GM18517 (cell line): ENCODE measurements around the gene CEP57L1.
"Not testable (repeated sequence)": the region's sequence is repeated elsewhere in the genome, so short reads cannot be mapped to it uniquely, and the experiment has no call there.

Experiments
- ATAC-seq: cut with Tn5 transposase; IDR thresholded peaks from one replicate; pipeline ENCODE4 v1.9.1; 2021; ENCODE audit warnings: mild to moderate bottlenecking, moderate library complexity; ENCODE audit not compliant: unreplicated experiment

CEP57L1 gene

DNA sequence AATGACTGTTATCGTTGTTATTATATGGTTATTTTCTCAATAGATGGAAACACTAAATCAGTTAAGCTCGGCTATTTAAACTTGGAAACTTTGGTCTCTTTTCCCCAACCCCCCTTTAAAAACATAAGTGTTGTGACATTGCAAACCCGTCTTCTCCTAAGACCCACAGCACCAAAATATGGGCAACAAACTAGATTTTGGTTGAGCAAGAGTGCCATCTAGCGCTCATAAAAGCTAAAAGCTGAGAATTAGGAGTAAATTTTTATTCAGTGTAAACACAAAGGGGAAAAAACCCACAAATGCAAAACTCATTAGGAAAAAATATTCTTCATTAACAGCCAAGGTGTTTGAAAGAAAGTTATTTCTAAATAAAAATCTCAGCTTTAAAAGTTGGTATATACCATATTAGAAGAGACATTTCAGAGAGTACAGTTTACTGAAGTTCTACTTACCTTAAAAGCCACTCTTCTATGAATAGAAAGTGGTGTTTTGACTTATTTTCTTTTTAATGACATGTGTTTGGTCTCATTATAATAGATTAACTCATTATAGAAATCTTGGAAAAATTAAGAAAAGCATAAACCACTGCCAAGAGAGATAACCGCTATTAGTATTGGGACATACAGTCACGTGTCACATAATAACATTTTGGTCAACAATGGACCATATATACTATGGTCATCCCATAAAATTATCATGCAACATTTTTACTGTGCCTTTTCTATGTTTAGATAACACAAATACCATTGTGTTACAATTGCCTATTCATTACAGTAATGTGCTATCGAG, 21.8 kb upstream of the CEP57L1 start:
- ATAC-seq: no peak

DNA sequence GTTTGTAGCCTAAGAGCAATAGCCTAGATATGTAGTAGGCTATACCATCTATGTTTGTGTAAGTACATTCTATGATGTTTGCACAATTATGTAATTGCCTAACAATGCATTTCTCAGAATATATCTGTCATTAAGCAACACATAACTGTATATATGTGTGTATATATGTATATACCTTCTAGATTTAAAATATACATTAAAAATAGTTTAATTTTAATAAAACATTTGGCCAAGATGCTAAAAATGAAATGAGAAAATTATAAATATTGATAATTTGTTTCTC, 21.2 kb upstream of the CEP57L1 start:
- ATAC-seq: no peak

DNA sequence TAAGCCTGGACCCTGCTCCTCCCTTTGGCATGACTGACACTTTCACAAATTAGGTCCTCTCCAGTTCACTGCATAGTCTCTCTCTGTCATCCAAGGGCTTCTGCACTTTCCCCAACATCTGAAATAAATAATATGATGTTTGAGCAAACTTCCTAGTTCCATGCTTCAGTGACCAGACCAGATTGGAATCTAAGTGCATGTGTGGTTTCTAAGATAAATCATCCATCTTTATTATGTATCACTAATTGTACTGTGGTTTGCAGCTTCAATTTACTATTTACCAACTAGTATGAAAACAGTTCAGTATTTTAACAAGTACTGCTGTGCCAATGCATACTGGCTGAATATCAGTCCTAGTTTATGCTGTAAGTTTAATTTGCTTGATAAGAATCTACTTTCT, 19.4 kb upstream of the CEP57L1 start:
- ATAC-seq: no peak

DNA sequence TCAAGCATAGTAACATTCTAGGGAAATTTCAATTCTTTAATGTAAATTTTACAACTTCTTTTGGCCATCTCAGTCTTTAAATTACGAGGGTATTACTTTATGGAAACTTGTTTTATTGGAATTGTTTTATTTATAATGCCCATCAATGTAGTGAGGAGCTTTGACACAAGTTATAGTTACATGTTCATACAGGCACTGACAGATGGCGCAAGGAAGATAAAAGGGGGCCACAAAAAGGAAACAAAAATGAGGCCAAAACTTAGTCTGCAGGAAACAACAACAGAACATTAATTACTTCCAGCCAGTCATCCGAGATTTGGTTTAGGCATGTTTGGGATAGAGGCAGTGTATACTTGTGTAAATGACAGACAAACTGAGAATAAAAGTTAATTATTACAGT, 18.9 kb upstream of the CEP57L1 start:
- no peak for ATAC-seq

GRCh38 chr6:109079981-109080380, 15.3 kb upstream of the CEP57L1 start:
- ATAC-seq: no peak

- ATAC-seq: no peak
These were observed 14.3 kb upstream of the CEP57L1 start for GRCh38 chr6:109081026-109081425.

DNA sequence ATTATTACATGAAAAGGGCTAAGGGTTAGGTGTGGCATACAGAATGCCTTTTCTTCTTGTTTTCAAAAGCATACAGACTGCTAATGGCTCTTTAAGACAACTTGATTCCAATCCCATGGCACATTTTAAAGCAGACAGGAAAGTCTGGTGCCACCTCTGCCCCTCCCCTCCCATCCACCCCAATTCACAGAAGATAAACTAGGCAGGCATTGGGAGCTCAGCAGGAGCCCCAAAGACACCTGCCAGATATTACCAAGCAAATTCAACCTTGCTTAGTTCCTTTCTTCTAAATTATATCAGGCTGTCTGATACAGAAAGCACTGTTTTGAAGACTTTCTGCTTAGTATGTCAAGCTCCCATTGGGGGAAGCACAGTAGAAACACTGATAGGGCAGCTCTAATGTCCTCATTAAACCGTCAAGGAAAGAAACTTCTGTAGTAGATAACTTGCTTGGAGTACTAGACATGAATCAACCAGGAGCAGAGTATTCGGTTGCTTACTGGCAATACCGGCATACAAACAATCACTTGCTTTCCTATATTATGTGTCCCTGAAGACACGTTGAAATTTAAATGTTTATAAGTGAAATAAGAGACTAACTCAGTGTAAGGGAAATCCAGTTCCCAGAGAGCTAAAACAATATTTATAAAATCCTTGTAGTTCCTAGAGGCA, 13.7 kb upstream of the CEP57L1 start:
- no peak for ATAC-seq

DNA sequence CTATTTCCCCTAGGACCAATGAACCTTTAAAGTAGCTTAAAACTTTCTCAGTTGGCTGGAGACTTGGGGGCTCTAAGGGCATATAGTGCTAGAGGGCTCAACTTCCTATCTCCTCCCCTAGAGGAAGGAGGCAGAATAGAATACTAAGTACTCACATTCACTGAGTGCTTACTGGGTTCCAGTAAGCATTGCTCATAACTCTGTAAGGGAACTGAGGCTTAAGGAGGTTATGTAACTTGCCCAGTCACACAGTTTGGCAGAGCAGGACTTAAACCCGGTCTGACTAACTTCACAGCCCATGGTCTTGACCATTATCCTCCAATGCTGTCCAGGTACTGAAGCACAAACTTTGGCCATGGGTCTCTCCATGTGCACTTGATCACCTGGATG, 13.1 kb upstream of the CEP57L1 start:
- ATAC-seq: no peak

- ATAC-seq: peak; percentile 43
These were observed 11.7 kb upstream of the CEP57L1 start for GRCh38 chr6:109083657-109084056.

- not testable (repeated sequence) for ATAC-seq
These were observed 11.2 kb upstream of the CEP57L1 start for GRCh38 chr6:109084146-109084545.

GRCh38 chr6:109087661-109088264, 7.5 kb upstream of the CEP57L1 start:
- no peak for ATAC-seq

GRCh38 chr6:109088995-109089394, 6.3 kb upstream of the CEP57L1 start:
- ATAC-seq: no peak

- no peak for ATAC-seq
These were observed 3.8 kb upstream of the CEP57L1 start for GRCh38 chr6:109091314-109092024.

DNA sequence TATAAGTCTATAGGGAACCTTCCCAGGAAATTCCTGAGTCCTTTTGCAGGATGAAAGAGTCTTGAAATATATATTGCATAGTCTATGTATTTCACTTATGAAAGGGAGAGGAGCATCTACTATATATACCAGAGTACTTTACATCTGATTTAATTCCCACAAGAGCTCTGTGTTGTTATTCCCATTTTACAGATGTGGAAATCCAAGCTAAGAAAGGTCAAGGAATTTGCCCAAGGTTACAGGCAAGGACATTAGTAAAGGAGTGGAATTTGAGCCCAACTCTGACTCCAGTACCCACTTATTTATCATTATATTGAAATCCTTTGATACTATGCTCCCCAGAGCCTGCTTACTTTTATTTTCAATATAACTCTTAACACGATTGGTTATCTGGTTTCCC, 3.2 kb upstream of the CEP57L1 start:
- ATAC-seq: no peak

GRCh38 chr6:109093732-109094415, 1.4 kb upstream of the CEP57L1 start:
- no peak for ATAC-seq

DNA sequence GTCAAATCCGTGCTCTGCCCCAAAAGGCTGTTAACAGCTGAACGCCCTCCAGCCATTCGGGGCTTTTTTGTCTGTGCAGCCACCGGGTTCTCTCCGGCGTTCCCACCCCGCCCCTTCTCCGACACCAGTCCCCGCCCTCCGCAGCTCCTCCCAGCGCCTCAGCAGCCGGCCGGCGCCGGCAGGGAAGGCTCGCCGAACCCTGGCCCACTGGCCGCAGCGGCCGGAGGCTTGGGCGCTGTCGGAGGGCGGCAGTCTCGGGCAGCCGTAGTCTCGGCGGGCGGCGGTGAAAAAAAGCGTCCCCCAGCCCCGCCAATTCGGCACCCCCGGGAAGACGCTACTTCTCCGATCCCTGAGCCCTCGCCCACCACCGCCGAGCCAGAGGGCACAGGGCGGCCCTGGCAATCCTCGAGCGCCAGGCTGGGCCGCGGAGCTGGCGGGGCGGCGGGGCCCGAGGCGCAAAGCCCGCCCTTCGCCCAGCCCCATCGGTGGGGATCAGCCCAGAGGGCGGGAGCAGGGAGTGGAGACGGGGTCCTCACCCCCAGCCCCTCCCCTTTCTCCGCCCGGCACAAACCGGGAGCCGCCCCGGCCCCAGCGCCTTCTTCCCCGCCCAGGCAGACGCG, 781 bp upstream of the CEP57L1 start, which contains the start of gene SESN1:
TSS of gene SESN1 (minus strand) at position 431 of the 620 bp plus-strand sequence. CDS start 773 bp downstream, outside the sequence.
- peak; percentile 65 for ATAC-seq

GRCh38 chr6:109095835-109096084, 453 bp downstream of the CEP57L1 start:
- no peak for ATAC-seq

DNA sequence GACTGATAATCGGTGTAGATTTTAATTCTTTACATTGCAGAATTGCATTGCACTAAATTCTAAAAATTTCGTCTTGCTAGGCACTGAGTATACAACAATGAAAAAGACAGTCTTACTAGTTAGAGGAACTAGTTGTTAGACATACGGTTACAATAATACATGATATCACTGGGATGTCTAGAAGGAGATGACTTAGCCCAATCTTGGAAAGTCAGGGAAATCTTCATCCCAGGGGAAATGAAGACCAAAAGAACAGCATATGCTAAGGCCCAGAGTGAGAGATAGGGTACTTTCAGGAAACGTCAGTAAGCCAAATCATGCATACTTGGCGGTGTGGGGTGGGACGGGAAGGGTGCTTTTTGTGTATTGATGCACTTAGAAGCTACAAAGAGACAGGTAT, 901 bp downstream of the CEP57L1 start:
- no peak for ATAC-seq

DNA sequence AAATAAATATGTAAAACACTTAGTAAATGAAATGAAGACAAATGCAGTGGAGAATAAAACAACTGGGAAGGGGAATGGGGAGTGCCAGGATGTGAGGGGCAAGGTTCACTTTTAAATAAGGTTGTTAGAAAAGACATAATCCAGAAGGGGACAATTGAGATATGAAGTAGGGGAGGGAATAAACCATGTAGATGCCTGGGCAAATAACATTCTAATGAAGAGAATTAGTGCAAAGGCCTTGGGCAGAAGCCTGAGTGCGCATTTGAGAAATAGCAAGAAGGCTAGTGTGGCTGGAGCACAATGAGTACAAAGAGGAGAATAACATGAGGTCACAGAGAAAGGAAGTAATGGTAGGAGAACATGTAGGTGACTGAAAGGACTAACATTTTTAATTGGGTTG, 2.4 kb downstream of the CEP57L1 start:
- ATAC-seq: no peak

DNA sequence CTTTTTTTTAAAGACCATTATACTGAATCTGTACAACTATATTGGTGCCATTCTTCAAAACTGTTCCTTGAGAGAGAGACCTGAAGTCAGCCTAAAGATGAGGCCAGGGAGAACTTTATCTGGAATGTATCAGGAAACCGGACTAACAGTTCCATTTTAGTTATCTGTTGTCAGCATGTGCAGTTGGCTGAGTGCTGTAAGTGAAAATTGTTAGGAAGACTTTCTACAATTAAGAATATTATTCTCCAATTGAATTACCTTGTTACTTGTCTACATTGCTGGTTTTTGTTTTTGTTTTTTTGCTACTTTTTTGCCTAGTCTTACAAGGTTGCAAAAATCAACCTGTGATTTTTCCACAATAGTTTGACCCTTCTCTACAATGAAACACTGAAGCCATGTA, 7.5 kb downstream of the CEP57L1 start:
- ATAC-seq: no peak

GRCh38 chr6:109103942-109104341, 8.6 kb downstream of the CEP57L1 start:
- ATAC-seq: peak; percentile 75
